K562 (cell line): ENCODE data around the gene SLC25A21.

Experiments
- CTCF ChIP-seq, 3 experiments: IDR thresholded peaks in 2 of 3; conservative IDR thresholded peaks in 1 of 3; 2 replicates each; pipeline ENCODE4 v1.5.1; 2011 to 2012; ENCODE audit warnings: low read length in 3 of 3, mild to moderate bottlenecking in 3 of 3, control low read depth in 2 of 3, improper control_type of control experiment in 1 of 3, inconsistent platforms in 1 of 3, low read depth in 1 of 3, mixed read lengths in 1 of 3, moderate library complexity in 1 of 3; ENCODE audit not compliant: insufficient read depth in 2 of 3
- FOXK1 ChIP-seq: sonication (generic); formaldehyde crosslinking; IDR thresholded peaks from 2 replicates; pipeline ENCODE4 v1.8.0; 2022; ENCODE audit warnings: missing genetic modification reagents, mild to moderate bottlenecking, borderline replicate concordance
- FOXM1 ChIP-seq, 2 experiments: fragments of 450-650 bp in 1 of 2; sonication (generic) in 1 of 2; formaldehyde crosslinking in 1 of 2; IDR thresholded peaks; 2 replicates each; pipeline versions ENCODE4 v1.6.1 to v1.9.0; 2017 to 2022; ENCODE audit warnings: low read depth in 2 of 2, mild to moderate bottlenecking in 2 of 2, missing genetic modification reagents in 1 of 2, moderate library complexity in 1 of 2
- KLF1 ChIP-seq: fragments of 450-650 bp; IDR thresholded peaks from 2 replicates; pipeline ENCODE4 v1.6.1; 2016; ENCODE audit warnings: missing genetic modification characterization, missing compliant biosample characterization
- LEF1 ChIP-seq: fragments of 450-650 bp; IDR thresholded peaks from 2 replicates; pipeline ENCODE4 v1.6.1; 2016; ENCODE audit warnings: mild to moderate bottlenecking
- NR2C2 ChIP-seq, 2 experiments: fragments of 200-800 bp in 1 of 2; sonication (Bioruptor generic) in 1 of 2; sonication (generic) in 1 of 2; formaldehyde crosslinking in 1 of 2; IDR thresholded peaks; 2 replicates each; pipeline versions ENCODE4 v1.6.1 to v1.8.0; 2016 to 2022; ENCODE audit warnings: mild to moderate bottlenecking in 1 of 2, missing compliant biosample characterization in 1 of 2, missing genetic modification characterization in 1 of 2, missing genetic modification reagents in 1 of 2

- TF ChIP-seq LEF1 (no peak), CTCF (IDR thresholded peaks at IDR 0.05 in 2 of 3, conservative IDR thresholded peaks at IDR 0.05 in 1 of 3; ENCODE audit: insufficient read depth in 2 of 3, low read depth in 1 of 3, low read length in 3 of 3) (no peak), KLF1 (tag) (no peak), FOXM1 (IDR thresholded peaks at IDR 0.05; ENCODE audit: low read depth) (no peak), FOXM1 (CRISPR knock-in tag; IDR thresholded peaks at IDR 0.05; ENCODE audit: low read depth) (no peak), NR2C2 (CRISPR knock-in tag; IDR thresholded peaks at IDR 0.05) (no peak), NR2C2 (tag; IDR thresholded peaks at IDR 0.05) (no peak), FOXK1 (CRISPR knock-in tag) (no peak)
Measured at GRCh38 chr14:36857136-36857535, 315.3 kb downstream of the SLC25A21 start.
